NOMO-1 treated with dmso at 0.1 percent for 144 hours (cell line): ENCODE data around the gene CCDC138.
"Not testable (repeated sequence)": the region's sequence is repeated elsewhere in the genome, so short reads cannot be mapped to it uniquely, and the experiment has no call there.

Experiments used
- DNase-seq: peaks from one replicate; lab custom pipeline; 2025; ENCODE audit not compliant: unreplicated experiment; lab: John Stamatoyannopoulos, UW

CCDC138 gene

GRCh38 chr2:108786354-108787215 is at the start of gene CCDC138:
TSS of gene CCDC138 (plus strand) at chr2:108786771. CDS start at chr2:108786823, 52 bp downstream.
- DNase-seq = peak; percentile 84

GRCh38 chr2:108757973-108758372 is 28.6 kb upstream of the CCDC138 start:
- DNase-seq = not testable (repeated sequence)

DNA sequence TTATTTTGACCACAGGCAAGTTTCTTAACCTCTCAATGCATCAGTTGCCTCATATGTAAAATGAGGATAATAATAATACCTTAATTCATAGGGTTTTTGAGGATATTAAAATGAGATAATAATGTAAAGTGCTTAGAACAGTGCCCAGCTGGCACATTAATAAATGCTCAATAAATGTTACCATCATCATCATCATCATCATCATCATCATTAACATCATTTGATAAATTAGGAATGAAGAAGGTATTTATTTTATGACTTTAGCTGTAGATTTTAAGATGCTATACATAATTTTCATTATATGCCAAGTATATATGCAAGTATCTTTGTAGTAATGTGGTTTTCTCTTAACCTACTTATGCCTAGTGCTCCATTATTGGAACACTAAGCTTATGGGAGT is 24.0 kb upstream of the CCDC138 start:
- not testable (repeated sequence) for DNase-seq

DNA sequence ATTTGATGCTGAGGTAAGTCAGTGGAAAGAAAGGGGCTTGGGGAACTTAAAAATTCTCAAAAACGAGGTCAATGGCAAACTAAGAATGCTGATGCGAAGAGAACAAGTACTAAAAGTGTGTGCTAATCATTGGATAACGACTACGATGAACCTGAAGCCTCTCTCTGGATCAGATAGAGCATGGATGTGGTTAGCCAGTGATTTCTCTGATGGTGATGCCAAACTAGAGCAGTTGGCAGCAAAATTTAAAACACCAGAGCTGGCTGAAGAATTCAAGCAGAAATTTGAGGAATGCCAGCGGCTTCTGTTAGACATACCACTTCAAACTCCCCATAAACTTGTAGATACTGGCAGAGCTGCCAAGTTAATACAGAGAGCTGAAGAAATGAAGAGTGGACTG is 19.9 kb upstream of the CCDC138 start:
- DNase-seq = not testable (repeated sequence)

DNA sequence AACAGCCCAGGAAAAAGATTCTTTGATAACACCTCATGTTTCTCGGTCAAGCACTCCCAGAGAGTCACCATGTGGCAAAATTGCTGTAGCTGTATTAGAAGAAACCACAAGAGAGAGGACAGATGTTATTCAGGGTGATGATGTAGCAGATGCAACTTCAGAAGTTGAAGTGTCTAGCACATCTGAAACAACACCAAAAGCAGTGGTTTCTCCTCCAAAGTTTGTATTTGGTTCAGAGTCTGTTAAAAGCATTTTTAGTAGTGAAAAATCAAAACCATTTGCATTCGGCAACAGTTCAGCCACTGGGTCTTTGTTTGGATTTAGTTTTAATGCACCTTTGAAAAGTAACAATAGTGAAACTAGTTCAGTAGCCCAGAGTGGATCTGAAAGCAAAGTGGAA is 18.7 kb upstream of the CCDC138 start:
- DNase-seq = not testable (repeated sequence)

DNA sequence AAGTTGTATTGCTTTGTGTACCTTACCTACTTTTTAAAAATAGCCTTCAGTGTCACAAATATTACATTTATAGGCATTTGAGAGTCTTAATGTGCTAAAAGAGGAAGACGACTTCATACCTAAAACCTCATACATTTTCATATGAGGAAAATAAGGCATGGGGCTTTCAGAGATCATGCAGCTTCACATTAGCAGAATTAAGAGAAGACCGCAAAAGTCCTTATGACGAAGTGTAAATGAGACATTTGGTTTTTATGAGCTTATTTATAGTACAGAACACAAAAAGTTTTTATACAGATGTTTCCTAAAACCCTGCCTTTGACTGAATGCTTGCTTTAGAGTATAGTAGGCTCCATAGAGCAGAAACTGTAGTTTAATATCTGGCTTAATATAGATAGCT is 10.1 kb upstream of the CCDC138 start:
- DNase-seq = no peak

GRCh38 chr2:108778857-108779256 is 7.7 kb upstream of the CCDC138 start:
- DNase-seq = no peak

GRCh38 chr2:108786008-108786353 is 590 bp upstream of the CCDC138 start:
- no peak for DNase-seq

DNA sequence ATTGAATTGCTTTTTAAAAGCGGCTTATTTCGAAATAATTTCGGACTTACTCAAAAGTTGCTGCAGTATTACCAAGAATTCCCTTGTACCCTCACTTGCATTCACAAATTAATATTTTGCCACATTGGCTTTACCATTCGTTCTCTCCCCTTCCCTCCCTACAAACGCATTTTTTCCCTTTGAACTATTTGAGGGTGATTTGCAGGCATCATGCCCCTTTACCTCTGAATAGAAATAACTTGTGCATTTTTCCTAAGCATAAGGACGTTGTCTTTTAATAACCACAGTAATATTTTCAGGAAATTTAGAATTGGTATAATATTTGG is 608 bp downstream of the CCDC138 start:
- no peak for DNase-seq

DNA sequence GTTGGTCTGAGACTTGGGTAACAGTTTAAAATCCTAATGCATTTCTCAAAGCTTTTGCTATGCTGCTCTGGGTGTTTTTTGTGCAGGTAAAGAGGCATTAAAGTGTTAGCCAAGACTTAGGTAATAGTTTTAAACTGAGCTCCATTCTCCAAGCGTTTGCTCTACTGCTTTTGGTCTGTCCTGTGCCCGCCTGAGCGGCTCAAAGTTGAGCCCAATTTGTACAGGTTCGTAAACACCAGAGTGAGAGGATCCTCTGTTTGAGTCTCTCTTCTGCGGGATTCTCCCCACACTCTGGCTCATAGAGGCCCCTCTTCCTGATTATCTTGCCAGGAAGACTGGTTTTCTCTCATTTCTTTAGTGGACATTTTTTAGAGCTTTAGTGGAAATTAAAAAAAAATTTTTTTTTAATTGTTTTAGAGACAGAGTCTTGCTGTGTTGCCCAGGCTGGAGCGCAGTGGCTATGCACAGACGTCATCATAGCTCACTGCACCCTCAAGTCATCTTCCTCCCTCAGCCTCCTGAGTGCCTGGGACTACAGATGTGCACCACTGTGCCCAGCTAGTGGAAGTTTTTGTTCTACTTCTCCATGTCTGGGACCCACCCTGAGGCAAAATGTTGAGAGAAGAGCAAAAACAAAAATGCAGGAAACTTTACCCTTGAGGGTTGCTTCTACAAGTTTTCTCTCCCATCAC is 16.6 kb downstream of the CCDC138 start:
- no peak for DNase-seq

DNA sequence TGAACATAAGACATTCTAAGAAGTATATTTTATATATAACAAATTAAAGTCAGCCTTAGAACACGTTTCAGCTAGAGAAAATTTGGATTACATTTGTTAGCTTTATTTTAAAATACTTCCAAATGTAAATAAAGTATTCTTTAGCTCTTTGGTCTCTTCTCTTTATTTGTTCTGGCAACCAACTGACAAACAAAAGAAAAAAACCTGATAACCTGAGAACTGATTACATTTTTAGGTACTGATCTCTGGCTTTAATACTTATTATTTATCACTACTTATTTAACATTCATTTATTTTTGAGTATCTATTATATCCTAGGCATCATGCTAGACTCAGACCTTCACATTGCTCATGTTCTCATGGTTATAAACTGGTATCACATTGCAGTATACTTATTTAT is 18.5 kb downstream of the CCDC138 start:
- DNase-seq = no peak

DNA sequence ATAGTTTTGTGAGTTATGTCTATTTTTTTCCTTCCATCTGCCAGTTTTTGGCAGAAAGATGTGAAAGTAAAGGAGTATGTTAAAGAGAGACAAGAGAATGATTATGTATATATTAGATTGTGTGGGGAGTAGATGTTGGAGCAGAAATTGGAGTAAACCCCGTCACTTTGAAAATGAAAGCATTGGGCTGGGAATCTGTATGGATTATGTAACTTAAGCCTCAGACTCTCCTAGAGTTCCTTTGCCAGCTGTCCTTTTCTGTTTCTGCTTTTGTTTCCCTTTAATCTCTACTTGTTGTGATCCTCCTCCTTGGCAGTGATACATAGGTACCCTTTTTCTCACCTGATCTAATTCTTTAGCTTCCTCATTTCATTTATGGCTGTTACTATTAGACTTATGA is 19.2 kb downstream of the CCDC138 start:
- no peak for DNase-seq

- no peak for DNase-seq
These were observed 20.0 kb downstream of the CCDC138 start for GRCh38 chr2:108806371-108807113.

- no peak for DNase-seq
These were observed 23.4 kb downstream of the CCDC138 start for GRCh38 chr2:108809936-108810335.

DNA sequence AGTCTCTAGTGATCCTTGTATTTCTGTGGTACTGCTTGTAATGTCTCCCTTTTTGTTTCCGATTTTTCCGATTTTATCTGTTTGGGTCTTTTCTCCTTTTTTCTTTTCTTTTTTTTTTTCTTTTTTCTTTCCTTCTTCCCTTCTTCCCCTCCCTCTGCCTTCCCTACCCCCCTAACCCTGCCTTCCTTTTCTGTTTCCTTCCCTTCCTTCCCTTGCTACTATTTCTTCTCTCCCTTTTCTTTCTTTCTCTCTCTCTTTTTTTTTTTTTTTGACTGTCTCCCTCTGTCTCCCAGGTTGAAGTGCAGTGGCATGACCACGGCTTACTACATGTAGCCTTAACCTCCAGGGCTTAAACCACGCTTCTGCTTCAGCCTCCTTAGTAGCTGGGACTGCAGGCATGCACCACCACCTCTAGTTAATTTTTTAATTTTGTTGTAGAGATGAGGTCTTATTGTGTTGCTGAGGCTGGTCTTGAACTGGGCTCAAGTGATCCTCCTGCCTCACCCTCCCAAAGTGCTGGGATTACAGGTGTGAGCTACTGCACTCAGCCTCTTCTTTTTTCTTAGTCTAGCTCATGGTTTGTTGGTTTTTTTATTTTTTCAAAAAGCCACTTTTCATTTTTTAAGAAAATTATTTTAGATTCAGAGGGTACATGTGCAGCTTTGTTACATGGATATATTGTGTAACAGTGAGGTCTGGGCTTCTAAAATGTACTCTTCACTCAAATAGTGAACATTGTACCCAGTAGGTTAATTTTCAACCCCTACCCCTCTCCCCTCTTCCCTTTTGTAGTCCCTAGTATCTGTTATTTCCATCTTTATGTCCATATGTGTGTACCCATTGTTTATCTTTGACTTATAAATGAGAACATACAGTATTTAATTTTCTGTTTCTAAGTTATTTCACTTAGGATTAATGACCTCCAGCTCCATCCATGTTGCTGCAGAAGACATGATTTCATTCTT is 24.7 kb downstream of the CCDC138 start:
- DNase-seq = no peak

GRCh38 chr2:108813732-108814131 is 27.2 kb downstream of the CCDC138 start:
- DNase-seq = no peak

DNA sequence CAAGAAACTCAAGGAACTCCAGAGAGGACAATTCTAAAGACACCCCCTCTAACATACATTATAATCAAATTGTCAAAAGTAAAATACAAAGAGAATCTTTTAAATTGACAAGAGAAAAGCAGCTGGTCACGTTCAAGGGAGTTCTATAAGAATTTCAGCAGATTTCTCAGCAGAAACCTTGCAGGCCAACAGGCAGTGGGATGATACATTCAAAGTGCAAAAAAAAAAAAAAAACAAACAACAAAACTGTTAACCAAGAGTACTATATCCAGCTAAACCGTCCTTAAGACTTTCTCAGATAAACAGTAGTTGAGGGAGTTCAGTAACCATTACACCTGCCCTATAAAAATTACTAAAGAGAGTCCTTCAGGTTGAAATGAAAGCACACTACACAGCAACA is 33.9 kb downstream of the CCDC138 start:
- no peak for DNase-seq

GRCh38 chr2:108823286-108823685 is 36.7 kb downstream of the CCDC138 start:
- DNase-seq = no peak

DNA sequence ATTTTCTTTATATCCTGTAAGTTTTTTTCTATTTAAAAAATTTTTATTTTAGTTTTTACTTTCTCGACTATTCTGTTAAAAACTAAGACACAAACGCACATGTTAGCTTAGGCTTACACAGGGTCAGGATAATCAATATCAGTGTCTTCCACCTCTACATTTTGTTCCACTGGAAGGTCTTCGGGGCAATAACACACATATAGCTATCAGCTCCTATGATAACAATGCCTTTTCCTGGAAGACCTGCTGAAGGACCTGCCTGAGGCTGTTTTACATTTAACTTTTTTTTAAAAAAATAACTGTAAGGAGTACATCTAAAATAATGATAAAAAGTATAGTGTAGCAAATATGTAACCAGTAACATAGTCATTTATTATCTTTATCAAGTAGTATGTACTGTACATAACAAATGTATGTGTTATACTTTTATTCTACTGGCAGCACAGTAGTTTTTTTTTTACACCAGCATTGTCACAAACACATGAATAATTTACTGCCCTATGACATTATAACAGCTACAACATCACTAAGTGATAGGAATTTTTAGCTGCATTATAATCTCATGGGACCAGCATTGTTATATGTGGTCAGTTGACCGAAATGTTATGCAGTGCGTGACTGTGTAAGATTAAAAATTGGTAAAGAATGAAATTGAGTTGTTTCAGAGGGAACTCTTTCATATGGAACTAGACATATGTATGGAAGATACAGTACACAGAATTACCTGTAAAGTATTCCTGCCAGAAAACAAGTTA is 37.9 kb downstream of the CCDC138 start:
- no peak for DNase-seq

DNA sequence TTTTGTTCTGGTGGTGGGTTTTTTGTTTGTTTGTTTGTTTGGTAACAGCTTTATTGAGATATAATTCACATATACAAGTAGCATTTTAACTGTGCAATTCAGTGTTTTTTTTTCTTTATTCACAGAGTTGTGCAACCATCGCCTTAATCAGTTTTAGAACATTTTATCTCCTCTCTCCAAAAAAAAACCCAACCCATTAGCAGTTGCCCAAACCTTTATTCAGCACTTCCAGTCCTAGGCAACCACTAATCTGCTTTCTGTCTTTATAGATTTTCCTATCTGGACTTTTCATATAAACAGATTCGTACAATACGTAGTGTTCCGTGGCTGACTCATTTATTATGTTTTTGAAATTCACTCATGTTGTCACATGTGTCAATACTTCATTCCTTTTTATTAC is 38.7 kb downstream of the CCDC138 start:
- no peak for DNase-seq
